GM13977 (cell line): ENCODE measurements around the gene IFT122.
"Not testable (repeated sequence)": the region's sequence is repeated elsewhere in the genome, so short reads cannot be mapped to it uniquely, and the experiment has no call there.

Experiments used
- DNase-seq: peaks from one replicate; pipeline ENCODE4 v3.0.0; 2012; ENCODE audit warnings: low spot score
- in situ Hi-C: fragments of 300-500 bp; cut with MboI; formaldehyde crosslinking; loops from one replicate; pipeline ENCODE4 v1.12.0; 2022; ENCODE audit warnings: low sequenced_read_pairs, low pct_unique_long_range_greater_than_20kb, mixed read lengths, inconsistent platforms; ENCODE audit not compliant: unreplicated experiment
- TF ChIP-seq, protein P1 (sequence below): IDR thresholded peaks from 2 replicates; pipeline ENCODE4 v1.5.1; 2012; ENCODE audit warnings: mild to moderate bottlenecking, control low read depth; ENCODE audit not compliant: insufficient read depth; ENCODE audit errors: extremely low read depth, missing control alignments

The IFT122 gene

GRCh38 chr3:129512595-129512994 lies 72.6 kb downstream of the IFT122 start:
- DNase-seq, result no peak
- TF ChIP-seq, protein P1, sequence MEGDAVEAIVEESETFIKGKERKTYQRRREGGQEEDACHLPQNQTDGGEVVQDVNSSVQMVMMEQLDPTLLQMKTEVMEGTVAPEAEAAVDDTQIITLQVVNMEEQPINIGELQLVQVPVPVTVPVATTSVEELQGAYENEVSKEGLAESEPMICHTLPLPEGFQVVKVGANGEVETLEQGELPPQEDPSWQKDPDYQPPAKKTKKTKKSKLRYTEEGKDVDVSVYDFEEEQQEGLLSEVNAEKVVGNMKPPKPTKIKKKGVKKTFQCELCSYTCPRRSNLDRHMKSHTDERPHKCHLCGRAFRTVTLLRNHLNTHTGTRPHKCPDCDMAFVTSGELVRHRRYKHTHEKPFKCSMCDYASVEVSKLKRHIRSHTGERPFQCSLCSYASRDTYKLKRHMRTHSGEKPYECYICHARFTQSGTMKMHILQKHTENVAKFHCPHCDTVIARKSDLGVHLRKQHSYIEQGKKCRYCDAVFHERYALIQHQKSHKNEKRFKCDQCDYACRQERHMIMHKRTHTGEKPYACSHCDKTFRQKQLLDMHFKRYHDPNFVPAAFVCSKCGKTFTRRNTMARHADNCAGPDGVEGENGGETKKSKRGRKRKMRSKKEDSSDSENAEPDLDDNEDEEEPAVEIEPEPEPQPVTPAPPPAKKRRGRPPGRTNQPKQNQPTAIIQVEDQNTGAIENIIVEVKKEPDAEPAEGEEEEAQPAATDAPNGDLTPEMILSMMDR, result no peak
- in situ Hi-C loops, result no loop called here

- TF ChIP-seq, protein P1, result no peak
- no peak for DNase-seq
- in situ Hi-C loops, result no loop called here
These were observed 73.7 kb downstream of the IFT122 start for GRCh38 chr3:129513705-129514104.

DNA sequence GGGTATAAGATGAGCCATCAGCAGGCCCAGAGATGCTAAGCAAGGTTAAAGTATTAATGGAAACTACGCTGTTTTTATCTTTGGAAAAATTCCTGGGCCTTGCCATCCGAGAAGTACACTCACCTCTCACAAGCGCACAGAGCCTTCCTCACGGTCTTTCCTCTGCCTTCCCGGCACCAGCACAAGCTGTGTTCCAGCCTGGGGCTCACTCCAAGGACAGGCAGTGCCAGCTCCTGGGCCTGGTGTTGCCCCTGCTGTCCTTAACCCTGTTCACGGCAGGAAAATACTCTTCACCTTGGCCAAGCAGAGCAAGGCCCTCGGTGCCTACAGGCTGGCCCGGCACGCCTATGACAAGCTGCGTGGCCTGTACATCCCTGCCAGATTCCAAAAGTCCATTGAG lies 74.1 kb downstream of the IFT122 start:
- DNase-seq, result no peak
- in situ Hi-C loops, result no loop called here
- TF ChIP-seq, protein P1, result no peak

GRCh38 chr3:129514563-129514962 lies 74.5 kb downstream of the IFT122 start:
- in situ Hi-C loops, result no loop called here
- TF ChIP-seq, protein P1, result no peak
- DNase-seq, result no peak

GRCh38 chr3:129515108-129515820 lies 75.2 kb downstream of the IFT122 start:
- DNase-seq, in situ Hi-C loops: not testable (repeated sequence)

- in situ Hi-C loops, DNase-seq: not testable (repeated sequence)
These were observed 75.9 kb downstream of the IFT122 start for GRCh38 chr3:129515821-129516432.

GRCh38 chr3:129517516-129517915 lies 77.5 kb downstream of the IFT122 start:
- no peak for DNase-seq
- in situ Hi-C loops, result no loop called here
- TF ChIP-seq, protein P1, result no peak
